CD14-positive monocyte (primary cell): ENCODE measurements around the gene KNL1. TPM values are rescaled to one million over a fixed set of nuclear protein-coding genes. Genes with fewer than 3 reads are reported as not detected.

Experiments
- DNase-seq, 3 donors: peaks; one replicate each; pipeline ENCODE4 v3.0.0-alpha.2; 2011 to 2022
- H2AFZ ChIP-seq: 2 replicates; pipeline ENCODE4 v1.6.0; 2012; ENCODE audit warnings: mild to moderate bottlenecking, low read depth, low read length, inconsistent platforms; ENCODE audit not compliant: insufficient read depth, poor library complexity, severe bottlenecking
- H3K27ac ChIP-seq, 2 donors: 1 replicate in 1 of 2; 2 replicates in 1 of 2; pipeline ENCODE4 v1.5.1; 2012 to 2013; ENCODE audit warnings: low read length in 2 of 2, control low read depth in 1 of 2, inconsistent platforms in 1 of 2, low read depth in 1 of 2, mild to moderate bottlenecking in 1 of 2
- H3K27me3 ChIP-seq, 2 donors: one replicate each; pipeline versions ENCODE4 v1.6.0 to v1.6.1; 2011 to 2013; ENCODE audit warnings: low read length in 2 of 2; ENCODE audit not compliant: control insufficient read depth in 2 of 2, insufficient read depth in 2 of 2
- H3K36me3 ChIP-seq, 2 donors: replicated peaks in 1 of 2; 1 replicate in 1 of 2; 2 replicates in 1 of 2; pipeline versions ENCODE4 v1.5.1 to v1.6.1; 2012 to 2013; ENCODE audit warnings: low read length in 2 of 2, control low read depth in 1 of 2, inconsistent platforms in 1 of 2, mild to moderate bottlenecking in 1 of 2; ENCODE audit not compliant: insufficient read depth in 2 of 2, control insufficient read depth in 1 of 2
- H3K4me1 ChIP-seq, 2 donors: 1 replicate in 1 of 2; 2 replicates in 1 of 2; pipeline versions ENCODE4 v1.5.1 to v1.6.1; 2012 to 2013; ENCODE audit warnings: low read length in 2 of 2, control low read depth in 1 of 2, inconsistent platforms in 1 of 2, mild to moderate bottlenecking in 1 of 2, moderate library complexity in 1 of 2; ENCODE audit not compliant: insufficient read depth in 2 of 2, control insufficient read depth in 1 of 2
- H3K4me2 ChIP-seq: replicated peaks from 2 replicates; pipeline ENCODE3; 2012; ENCODE audit warnings: low read length, moderate library complexity, mild to moderate bottlenecking; ENCODE audit not compliant: poor library complexity, severe bottlenecking; ENCODE audit errors: extremely low read depth
- H3K4me3 ChIP-seq, 3 experiments: fragments of 200-600 bp in 1 of 3; sonication (generic) in 1 of 3; replicated peaks in 1 of 3; 1 replicate in 2 of 3; 2 replicates in 1 of 3; pipeline ENCODE4 v1.5.1; 2011 to 2013; ENCODE audit warnings: low read length in 3 of 3, mild to moderate bottlenecking in 3 of 3, control low read depth in 2 of 3, low read depth in 2 of 3, inconsistent platforms in 1 of 3, moderate library complexity in 1 of 3
- H3K79me2 ChIP-seq: 2 replicates; pipeline ENCODE4 v1.6.0; 2012; ENCODE audit warnings: mild to moderate bottlenecking, control low read depth, inconsistent platforms, low read length, moderate library complexity; ENCODE audit not compliant: insufficient read depth
- H3K9ac ChIP-seq: 2 replicates; pipeline ENCODE4 v1.6.0; 2017; ENCODE audit warnings: low read length, mild to moderate bottlenecking; ENCODE audit not compliant: insufficient read depth, poor library complexity, severe bottlenecking
- H3K9me3 ChIP-seq, 2 donors: replicated peaks in 1 of 2; 1 replicate in 1 of 2; 2 replicates in 1 of 2; pipeline versions ENCODE4 v1.5.1 to v1.6.1; 2012 to 2013; ENCODE audit warnings: low read length in 2 of 2, control low read depth in 1 of 2; ENCODE audit not compliant: control insufficient read depth in 1 of 2, insufficient read depth in 1 of 2
- H4K20me1 ChIP-seq: 2 replicates; pipeline ENCODE4 v1.6.0; 2012; ENCODE audit warnings: mild to moderate bottlenecking, low read length, control low read depth, moderate library complexity; ENCODE audit not compliant: insufficient read depth
- H3K27ac Mint-ChIP-seq, 7 donors: one replicate each; pipeline ENCODE4 v1.8.0; 2020; ENCODE audit warnings: mild to moderate bottlenecking in 7 of 7, mixed read lengths in 7 of 7, moderate library complexity in 6 of 7, inconsistent platforms in 2 of 7
- H3K27me3 Mint-ChIP-seq, 3 donors: one replicate each; pipeline ENCODE4 v1.8.0; 2021 to 2022; ENCODE audit warnings: low read depth in 3 of 3, mild to moderate bottlenecking in 3 of 3, mixed read lengths in 3 of 3, moderate library complexity in 3 of 3, inconsistent platforms in 1 of 3
- H3K36me3 Mint-ChIP-seq, 2 donors: one replicate each; pipeline ENCODE4 v1.8.0; 2020; ENCODE audit warnings: mixed read lengths in 2 of 2, inconsistent platforms in 1 of 2, mild to moderate bottlenecking in 1 of 2
- H3K4me1 Mint-ChIP-seq: one replicate; pipeline ENCODE4 v1.8.0; 2020; ENCODE audit warnings: mild to moderate bottlenecking, mixed read lengths
- H3K4me3 Mint-ChIP-seq, 2 donors: one replicate each; pipeline ENCODE4 v1.8.0; 2020; ENCODE audit warnings: mild to moderate bottlenecking in 2 of 2, mixed read lengths in 2 of 2, moderate library complexity in 1 of 2
- H3K9me3 Mint-ChIP-seq, 7 donors: one replicate each; pipeline ENCODE4 v1.8.0; 2020 to 2022; ENCODE audit warnings: mixed read lengths in 7 of 7, mild to moderate bottlenecking in 6 of 7, moderate library complexity in 6 of 7, inconsistent platforms in 2 of 7
- WGBS: methylation state at CpG from one replicate; pipeline ENCODE4 v1.1.5; 2013; ENCODE audit warnings: missing lambda C conversion rate; ENCODE audit not compliant: insufficient coverage; 5-methylcytosine and 5-hydroxymethylcytosine counted together
- intact Hi-C, 2 donors: fragments of 100-400 bp; cut with micrococcal nuclease; formaldehyde crosslinking; loops; one replicate each; pipeline versions ENCODE4 v1.15.0 to v1.15.1; 2023
- polyA plus RNA-seq, 3 donors: library from polyadenylated mRNA; depleted of rRNA in 1 of 3; unstranded in 2 of 3; stranded (reverse) in 1 of 3; fragments of 300-500 nt in 2 of 3; fragments of >200 nt in 1 of 3; fragmentation: Illumina TruSeq in 2 of 3; gene quantifications; 1 replicate in 2 of 3; 2 replicates in 1 of 3; pipeline ENCODE4 v1.2.3, GENCODE V29; 2012 to 2021
- TF ChIP-seq, protein P1 (sequence below): fragments of 200-600 bp; IDR thresholded peaks from one replicate; pipeline ENCODE4 v1.8.0; 2022; ENCODE audit warnings: antibody characterized with exemption, mild to moderate bottlenecking

Gene KNL1
- polyA plus RNA-seq, 3 donors: 0.13 to 0.38 (median 0.16) TPM

DNA sequence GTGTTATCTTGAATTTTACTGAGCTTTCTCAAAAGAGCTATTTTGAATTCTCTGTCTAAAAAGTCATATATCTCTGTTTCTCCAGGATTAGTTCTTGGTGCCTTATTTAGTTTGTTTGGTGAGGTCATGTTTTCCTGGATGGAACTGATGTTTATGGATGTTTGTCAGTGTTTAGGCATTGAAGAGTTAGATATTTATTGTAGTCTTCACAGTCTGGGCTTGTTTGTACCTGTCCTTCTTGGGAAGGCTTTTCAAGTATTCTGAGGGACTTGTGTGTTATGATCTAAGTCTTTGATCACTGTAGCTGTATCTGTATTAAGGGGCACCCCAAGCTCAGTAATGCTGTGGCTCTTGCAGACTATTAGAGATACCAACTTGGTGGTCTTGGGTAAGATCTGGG is 90.3 kb downstream of the KNL1 start:
- Histone ChIP-seq H3K27ac (no peak overlapping the region), H3K27me3 (no peaks in the 10 kb centered on the region), H3K4me2 (no peak overlapping the region), H3K9ac (no peak overlapping the region), H3K79me2 (no peaks in the 10 kb centered on the region), H3K36me3 (no peaks in the 10 kb centered on the region), H3K9me3 (no peaks in the 10 kb centered on the region), H2AFZ (no peak overlapping the region), H4K20me1 (no peaks in the 10 kb centered on the region), H3K4me3 (no peak overlapping the region), H3K4me1 (no peaks in the 10 kb centered on the region)
- no peak overlapping the region for H3K4me3 Mint-ChIP-seq
- peaks cover 0 to 3% of the 10 kb centered on the region in 2 donors for H3K36me3 Mint-ChIP-seq
- peaks cover 3% of the 10 kb centered on the region for H3K4me1 Mint-ChIP-seq
- H3K27ac Mint-ChIP-seq: peak overlapping the region in 1 of 7 donors; percentile 1
- H3K27me3 Mint-ChIP-seq: peaks cover 0 to 2% (median 0%) of the 10 kb centered on the region in 3 donors
- no peak for DNase-seq
- no peaks in the 10 kb centered on the region for H3K9me3 Mint-ChIP-seq
- TF ChIP-seq, protein P1, sequence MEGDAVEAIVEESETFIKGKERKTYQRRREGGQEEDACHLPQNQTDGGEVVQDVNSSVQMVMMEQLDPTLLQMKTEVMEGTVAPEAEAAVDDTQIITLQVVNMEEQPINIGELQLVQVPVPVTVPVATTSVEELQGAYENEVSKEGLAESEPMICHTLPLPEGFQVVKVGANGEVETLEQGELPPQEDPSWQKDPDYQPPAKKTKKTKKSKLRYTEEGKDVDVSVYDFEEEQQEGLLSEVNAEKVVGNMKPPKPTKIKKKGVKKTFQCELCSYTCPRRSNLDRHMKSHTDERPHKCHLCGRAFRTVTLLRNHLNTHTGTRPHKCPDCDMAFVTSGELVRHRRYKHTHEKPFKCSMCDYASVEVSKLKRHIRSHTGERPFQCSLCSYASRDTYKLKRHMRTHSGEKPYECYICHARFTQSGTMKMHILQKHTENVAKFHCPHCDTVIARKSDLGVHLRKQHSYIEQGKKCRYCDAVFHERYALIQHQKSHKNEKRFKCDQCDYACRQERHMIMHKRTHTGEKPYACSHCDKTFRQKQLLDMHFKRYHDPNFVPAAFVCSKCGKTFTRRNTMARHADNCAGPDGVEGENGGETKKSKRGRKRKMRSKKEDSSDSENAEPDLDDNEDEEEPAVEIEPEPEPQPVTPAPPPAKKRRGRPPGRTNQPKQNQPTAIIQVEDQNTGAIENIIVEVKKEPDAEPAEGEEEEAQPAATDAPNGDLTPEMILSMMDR: no peak
- intact Hi-C loops: loop anchor here in 1 of 2 donors (10.0 kb wide), 1 partner anchor 100 kb away; no protein-coding TSS in a partner anchor

DNA sequence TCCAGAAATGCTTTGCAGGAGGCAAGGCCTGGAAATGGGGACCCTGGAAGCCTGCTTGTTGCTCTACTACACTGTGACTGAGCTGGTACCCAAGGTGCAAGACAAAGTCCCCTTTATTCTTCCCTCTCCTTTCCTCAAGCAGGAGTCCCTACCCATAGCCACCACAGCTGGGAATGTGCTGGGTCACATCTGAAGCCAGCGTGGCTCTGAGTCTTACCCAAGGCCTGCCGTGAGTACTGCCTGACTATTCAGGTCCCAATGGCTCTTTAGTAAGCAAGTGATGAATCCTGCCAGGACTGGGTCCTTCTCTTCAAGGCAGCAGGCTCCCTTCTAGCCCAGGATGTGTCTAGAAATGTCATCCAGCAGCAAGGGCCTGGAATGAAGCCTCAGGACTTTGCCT is 91.3 kb downstream of the KNL1 start:
- Mint-ChIP-seq H3K36me3 (peaks cover 4 to 6% of the 10 kb centered on the region in 2 donors), H3K27me3 (peaks cover 0 to 2% (median 0%) of the 10 kb centered on the region in 3 donors), H3K9me3 (no peaks in the 10 kb centered on the region), H3K4me3 (no peak overlapping the region), H3K27ac (peak overlapping the region in 2 of 7 donors; percentile 1 to 32), H3K4me1 (peaks cover 3% of the 10 kb centered on the region)
- H3K4me3 ChIP-seq: no peak overlapping the region
- no peak overlapping the region for H3K9ac ChIP-seq
- 95% methylated on average over 2 of the region's 2 CpGs for WGBS
- H4K20me1 ChIP-seq: no peaks in the 10 kb centered on the region
- H3K27ac ChIP-seq: no peak overlapping the region
- no peak overlapping the region for H3K4me2 ChIP-seq
- no peaks in the 10 kb centered on the region for H3K9me3 ChIP-seq
- no peak overlapping the region for H2AFZ ChIP-seq
- no peaks in the 10 kb centered on the region for H3K79me2 ChIP-seq
- intact Hi-C loops: loop anchor here in 1 of 2 donors (10.0 kb wide), 1 partner anchor 99 kb away; no protein-coding TSS in a partner anchor
- no peaks in the 10 kb centered on the region for H3K36me3 ChIP-seq
- H3K27me3 ChIP-seq: no peaks in the 10 kb centered on the region
- H3K4me1 ChIP-seq: no peaks in the 10 kb centered on the region
- TF ChIP-seq, protein P1: no peak
- DNase-seq: no peak
